Tibial artery (tissue), 4 donors: ENCODE results near the gene CHRNG.

Experiments
- DNase-seq, 2 donors: peaks; one replicate each; pipeline ENCODE4 v3.0.0-alpha.2; 2019
- H3K27ac ChIP-seq, 2 donors: fragments of 200-600 bp; sonication (generic) in 1 of 2; 1 replicate in 1 of 2; 2 replicates in 1 of 2; pipeline ENCODE4 v1.5.1; 2018 to 2019; ENCODE audit warnings: mild to moderate bottlenecking in 1 of 2
- H3K27me3 ChIP-seq, 2 donors: fragments of 200-600 bp; sonication (generic) in 1 of 2; one replicate each; pipeline versions ENCODE4 v1.5.1 to v1.6.0; 2016 to 2019
- H3K36me3 ChIP-seq, 3 donors: fragments of 200-600 bp; sonication (generic) in 2 of 3; one replicate each; pipeline ENCODE4 v1.5.1; 2016 to 2019; ENCODE audit warnings: mild to moderate bottlenecking in 2 of 3
- H3K4me1 ChIP-seq, 4 donors: fragments of 200-600 bp; sonication (generic) in 2 of 4; 1 replicate in 3 of 4; 2 replicates in 1 of 4; pipeline ENCODE4 v1.5.1; 2016 to 2019
- H3K4me3 ChIP-seq, 2 donors: fragments of 200-600 bp; sonication (generic) in 1 of 2; 1 replicate in 1 of 2; 2 replicates in 1 of 2; pipeline ENCODE4 v1.5.1; 2018 to 2019; ENCODE audit warnings: mild to moderate bottlenecking in 2 of 2
- H3K9me3 ChIP-seq, 3 donors: fragments of 200-600 bp; sonication (generic) in 1 of 3; one replicate each; pipeline ENCODE4 v1.5.1; 2016 to 2019
- intact Hi-C: fragments of 100-400 bp; cut with DNase I; formaldehyde crosslinking; loops from one replicate; pipeline ENCODE4 v1.15.0; 2023; ENCODE audit warnings: low total_unique reads
- TF ChIP-seq, protein P1 (sequence below), 2 experiments: fragments of 200-600 bp in 1 of 2; fragments of 450-650 bp in 1 of 2; IDR thresholded peaks; one replicate each; pipeline ENCODE4 v1.5.1; 2017 to 2019; ENCODE audit warnings: antibody characterized with exemption in 2 of 2, mild to moderate bottlenecking in 1 of 2, moderate library complexity in 1 of 2

Gene CHRNG

GRCh38 chr2:232518844-232519243, 20.6 kb upstream of the CHRNG start:
- no peak for DNase-seq
- Histone ChIP-seq H3K36me3 (no peaks in the 10 kb centered on the region), H3K4me1 (peaks cover 0 to 24% (median 18%) of the 10 kb centered on the region in 4 donors), H3K27me3 (peaks cover 4 to 63% of the 10 kb centered on the region in 2 donors), H3K27ac (no peak overlapping the region), H3K9me3 (no peaks in the 10 kb centered on the region), H3K4me3 (no peak overlapping the region)
- intact Hi-C loops = no loop called here
- TF ChIP-seq, protein P1, sequence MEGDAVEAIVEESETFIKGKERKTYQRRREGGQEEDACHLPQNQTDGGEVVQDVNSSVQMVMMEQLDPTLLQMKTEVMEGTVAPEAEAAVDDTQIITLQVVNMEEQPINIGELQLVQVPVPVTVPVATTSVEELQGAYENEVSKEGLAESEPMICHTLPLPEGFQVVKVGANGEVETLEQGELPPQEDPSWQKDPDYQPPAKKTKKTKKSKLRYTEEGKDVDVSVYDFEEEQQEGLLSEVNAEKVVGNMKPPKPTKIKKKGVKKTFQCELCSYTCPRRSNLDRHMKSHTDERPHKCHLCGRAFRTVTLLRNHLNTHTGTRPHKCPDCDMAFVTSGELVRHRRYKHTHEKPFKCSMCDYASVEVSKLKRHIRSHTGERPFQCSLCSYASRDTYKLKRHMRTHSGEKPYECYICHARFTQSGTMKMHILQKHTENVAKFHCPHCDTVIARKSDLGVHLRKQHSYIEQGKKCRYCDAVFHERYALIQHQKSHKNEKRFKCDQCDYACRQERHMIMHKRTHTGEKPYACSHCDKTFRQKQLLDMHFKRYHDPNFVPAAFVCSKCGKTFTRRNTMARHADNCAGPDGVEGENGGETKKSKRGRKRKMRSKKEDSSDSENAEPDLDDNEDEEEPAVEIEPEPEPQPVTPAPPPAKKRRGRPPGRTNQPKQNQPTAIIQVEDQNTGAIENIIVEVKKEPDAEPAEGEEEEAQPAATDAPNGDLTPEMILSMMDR (IDR thresholded peaks at IDR 0.05) = no peak

GRCh38 chr2:232519581-232520438, 19.7 kb upstream of the CHRNG start, which contains the start of gene PRSS56:
Gene PRSS56 (plus strand): TSS chr2:232520388. CDS start chr2:232520599, 211 bp downstream.
- TF ChIP-seq, protein P1 (IDR thresholded peaks at IDR 0.05) = no peak
- Histone ChIP-seq H3K27me3 (peaks cover 4 to 73% of the 10 kb centered on the region in 2 donors), H3K9me3 (no peaks in the 10 kb centered on the region), H3K27ac (no peak within 1 kb of the TSS), H3K4me3 (no peak within 1 kb of the TSS), H3K36me3 (no peaks in the 10 kb centered on the region), H3K4me1 (peaks cover 0 to 29% (median 24%) of the 10 kb centered on the region in 4 donors)
- intact Hi-C loops = no loop called here
- no peak for DNase-seq

DNA sequence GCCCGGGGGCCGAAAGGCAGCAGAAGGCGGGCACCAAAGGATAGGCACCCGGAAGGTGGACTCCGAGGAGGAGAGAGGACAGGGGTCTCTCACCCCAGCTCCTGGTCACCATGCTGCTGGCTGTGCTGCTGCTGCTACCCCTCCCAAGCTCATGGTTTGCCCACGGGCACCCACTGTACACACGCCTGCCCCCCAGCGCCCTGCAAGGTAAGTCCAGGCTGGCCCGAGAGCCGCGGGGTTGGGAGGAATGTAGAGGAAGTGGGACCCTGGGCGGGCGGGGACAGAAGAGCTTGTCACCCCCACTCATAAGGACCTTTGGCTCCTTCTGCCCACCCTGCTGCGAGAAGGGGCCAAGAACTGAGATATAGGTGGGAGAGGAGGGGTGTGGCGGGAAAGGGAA, 19.0 kb upstream of the CHRNG start:
- Histone ChIP-seq H3K27ac (no peak overlapping the region), H3K36me3 (no peaks in the 10 kb centered on the region), H3K27me3 (peaks cover 4 to 80% of the 10 kb centered on the region in 2 donors), H3K4me1 (peaks cover 0 to 32% (median 24%) of the 10 kb centered on the region in 4 donors), H3K4me3 (no peak overlapping the region), H3K9me3 (no peaks in the 10 kb centered on the region)
- intact Hi-C loops = no loop called here
- TF ChIP-seq, protein P1 (IDR thresholded peaks at IDR 0.05) = no peak
- no peak for DNase-seq

- intact Hi-C loops = no loop called here
- no peak for DNase-seq
- Histone ChIP-seq H3K9me3 (no peaks in the 10 kb centered on the region), H3K27me3 (peaks cover 4 to 86% of the 10 kb centered on the region in 2 donors), H3K27ac (no peak overlapping the region), H3K4me3 (no peak overlapping the region), H3K36me3 (no peaks in the 10 kb centered on the region), H3K4me1 (peaks cover 0 to 37% (median 24%) of the 10 kb centered on the region in 4 donors)
- TF ChIP-seq, protein P1 (IDR thresholded peaks at IDR 0.05) = no peak
Measured at GRCh38 chr2:232521098-232521497, 18.4 kb upstream of the CHRNG start.

- no peaks in the 10 kb centered on the region for H3K9me3 ChIP-seq
- peaks cover 4 to 88% of the 10 kb centered on the region in 2 donors for H3K27me3 ChIP-seq
- DNase-seq = no peak
- H3K36me3 ChIP-seq = no peaks in the 10 kb centered on the region
- peak overlapping the region; percentile 9 to 37 for H3K4me3 ChIP-seq
- TF ChIP-seq, protein P1 (IDR thresholded peaks at IDR 0.05) = peak; percentile 69 to 87
- H3K4me1 ChIP-seq = peaks cover 0 to 37% (median 24%) of the 10 kb centered on the region in 4 donors
- intact Hi-C loops = loop anchor here (2.0 kb wide), 1 partner anchor 77 kb away; no protein-coding TSS in a partner anchor
- H3K27ac ChIP-seq = no peak overlapping the region
Measured at GRCh38 chr2:232521959-232522622, 17.4 kb upstream of the CHRNG start.
